ENCODE measurements around the gene GCSAM.
A peak's percentile ranks its signal among the peaks of the same experiment; 100 is the strongest.

GCSAM gene

DNA sequence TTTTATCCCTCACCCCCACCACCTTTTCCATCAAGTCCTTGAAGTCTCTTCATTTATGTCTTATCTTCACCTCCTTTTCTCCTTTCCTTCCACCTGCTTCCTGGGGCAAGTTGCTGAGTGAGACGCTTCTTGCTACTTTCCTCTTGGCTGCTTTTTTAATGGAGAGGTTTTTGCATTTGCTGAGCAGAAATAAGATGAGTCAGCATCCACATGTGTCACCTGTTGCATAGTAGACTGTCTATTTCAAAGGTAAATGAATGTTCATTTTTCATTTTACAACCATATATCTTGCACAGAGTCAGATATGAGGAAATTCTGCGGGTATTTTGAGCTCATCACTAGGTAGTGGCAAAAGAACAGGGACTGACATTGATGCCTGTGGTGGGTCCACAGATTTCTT, 28.3 kb downstream of the GCSAM start:
- Mint-ChIP-seq H3K27me3 (ENCODE audit: low read depth) (no peaks in the 10 kb centered on the region), H3K9me3 (no peaks in the 10 kb centered on the region), H3K4me1 (ENCODE audit: low read depth) (peaks cover 4% of the 10 kb centered on the region), H3K27ac (no peak overlapping the region), H3K4me3 (no peak overlapping the region), H3K36me3 (ENCODE audit: low read depth) (peaks cover 6% of the 10 kb centered on the region)
- no peak for DNase-seq (ENCODE audit: low spot score)

DNA sequence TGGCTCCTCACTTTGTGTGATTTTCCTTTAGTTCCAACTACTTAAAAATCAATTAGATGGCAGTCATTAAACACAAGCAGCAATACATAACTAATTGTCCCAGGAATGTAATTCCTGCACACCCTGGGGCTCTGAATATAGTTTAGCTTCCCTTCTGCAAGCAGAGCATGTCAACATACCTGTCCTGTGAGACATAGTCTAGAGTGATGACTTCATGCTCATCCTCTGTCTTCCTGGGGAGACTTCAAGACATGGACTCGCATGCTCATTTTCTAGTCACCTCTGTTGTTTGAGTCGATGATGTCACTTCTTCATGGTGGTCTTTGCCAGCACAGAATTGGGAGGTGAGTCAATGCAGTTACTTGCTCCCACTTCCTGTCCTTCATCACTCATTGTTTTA, 31.1 kb downstream of the GCSAM start:
- H3K4me1 Mint-ChIP-seq (ENCODE audit: low read depth), result peaks cover 9% of the 10 kb centered on the region
- H3K4me3 Mint-ChIP-seq, result no peak overlapping the region
- H3K36me3 Mint-ChIP-seq (ENCODE audit: low read depth), result peaks cover 9% of the 10 kb centered on the region
- H3K27me3 Mint-ChIP-seq (ENCODE audit: low read depth), result no peaks in the 10 kb centered on the region
- no peak for DNase-seq (ENCODE audit: low spot score)
- H3K9me3 Mint-ChIP-seq, result no peaks in the 10 kb centered on the region
- no peak overlapping the region for H3K27ac Mint-ChIP-seq

DNA sequence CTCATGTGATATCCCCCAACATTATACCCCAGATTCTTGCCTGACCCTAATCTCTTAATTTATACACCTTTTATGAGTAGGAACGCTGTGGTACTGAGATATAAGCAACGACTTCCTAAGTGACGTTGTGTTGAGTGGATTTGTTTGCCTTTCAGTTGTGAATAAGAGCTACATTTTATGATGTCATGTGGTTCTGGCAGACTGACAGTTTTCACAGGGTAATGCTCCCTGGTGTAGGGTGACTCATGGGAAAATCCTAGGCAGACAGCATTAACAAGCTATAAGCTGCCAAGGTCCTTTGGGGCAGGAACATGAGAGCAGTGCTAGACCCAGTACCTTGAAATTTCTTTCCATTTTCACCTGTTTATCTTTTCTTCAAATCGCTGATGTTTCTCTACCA, 35.7 kb downstream of the GCSAM start:
- no peak overlapping the region for H3K27ac Mint-ChIP-seq
- peaks cover 17% of the 10 kb centered on the region for H3K4me1 Mint-ChIP-seq (ENCODE audit: low read depth)
- H3K9me3 Mint-ChIP-seq, result no peaks in the 10 kb centered on the region
- no peaks in the 10 kb centered on the region for H3K27me3 Mint-ChIP-seq (ENCODE audit: low read depth)
- no peak overlapping the region for H3K4me3 Mint-ChIP-seq
- peaks cover 14% of the 10 kb centered on the region for H3K36me3 Mint-ChIP-seq (ENCODE audit: low read depth)
- peak; percentile 50 for DNase-seq (ENCODE audit: low spot score)

DNA sequence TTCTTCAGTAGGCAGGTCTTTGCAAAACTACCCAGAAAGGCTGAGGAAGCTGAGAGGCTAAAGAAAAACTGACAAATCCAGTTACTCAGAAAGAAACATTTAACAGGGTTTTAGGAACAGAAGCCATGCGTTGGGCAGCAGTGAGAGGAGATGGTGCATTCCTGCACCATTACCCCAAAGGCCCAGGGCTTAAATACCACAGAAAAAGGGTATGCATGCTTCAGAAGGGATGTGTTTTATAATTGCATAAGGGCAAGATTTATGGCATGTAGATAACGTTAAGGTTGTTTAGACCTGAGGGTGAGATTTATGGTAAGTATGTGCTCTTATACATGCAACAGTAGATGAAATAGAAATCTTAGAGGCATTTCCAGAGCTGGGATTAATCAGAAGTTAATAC, 36.9 kb downstream of the GCSAM start:
- peaks cover 14% of the 10 kb centered on the region for H3K36me3 Mint-ChIP-seq (ENCODE audit: low read depth)
- no peaks in the 10 kb centered on the region for H3K9me3 Mint-ChIP-seq
- peaks cover 20% of the 10 kb centered on the region for H3K4me1 Mint-ChIP-seq (ENCODE audit: low read depth)
- H3K4me3 Mint-ChIP-seq, result no peak overlapping the region
- H3K27ac Mint-ChIP-seq, result no peak overlapping the region
- H3K27me3 Mint-ChIP-seq (ENCODE audit: low read depth), result no peaks in the 10 kb centered on the region
- no peak for DNase-seq (ENCODE audit: low spot score)

DNA sequence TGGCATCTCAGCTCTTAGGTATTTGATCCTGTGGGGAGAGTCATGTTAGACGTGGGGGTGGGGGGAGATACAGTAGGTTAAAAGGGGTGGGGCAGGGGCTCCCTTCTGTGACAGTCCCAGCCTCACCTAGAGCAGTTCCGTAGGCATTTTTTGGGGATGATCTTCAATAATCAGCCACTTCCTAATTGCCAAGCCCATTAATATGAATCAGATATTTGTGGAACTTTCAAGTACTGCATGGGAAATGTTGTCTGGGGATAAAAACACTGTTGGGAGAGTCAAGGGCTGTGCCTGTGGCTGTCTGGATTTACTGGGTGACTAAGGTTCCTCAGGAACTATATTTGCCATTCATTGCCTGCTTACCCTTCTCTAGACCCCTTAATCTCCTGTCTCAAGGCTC, 37.3 kb downstream of the GCSAM start:
- no peak overlapping the region for H3K27ac Mint-ChIP-seq
- no peaks in the 10 kb centered on the region for H3K9me3 Mint-ChIP-seq
- H3K4me1 Mint-ChIP-seq (ENCODE audit: low read depth), result peaks cover 24% of the 10 kb centered on the region
- no peaks in the 10 kb centered on the region for H3K27me3 Mint-ChIP-seq (ENCODE audit: low read depth)
- no peak for DNase-seq (ENCODE audit: low spot score)
- H3K4me3 Mint-ChIP-seq, result no peak overlapping the region
- H3K36me3 Mint-ChIP-seq (ENCODE audit: low read depth), result peaks cover 14% of the 10 kb centered on the region

DNA sequence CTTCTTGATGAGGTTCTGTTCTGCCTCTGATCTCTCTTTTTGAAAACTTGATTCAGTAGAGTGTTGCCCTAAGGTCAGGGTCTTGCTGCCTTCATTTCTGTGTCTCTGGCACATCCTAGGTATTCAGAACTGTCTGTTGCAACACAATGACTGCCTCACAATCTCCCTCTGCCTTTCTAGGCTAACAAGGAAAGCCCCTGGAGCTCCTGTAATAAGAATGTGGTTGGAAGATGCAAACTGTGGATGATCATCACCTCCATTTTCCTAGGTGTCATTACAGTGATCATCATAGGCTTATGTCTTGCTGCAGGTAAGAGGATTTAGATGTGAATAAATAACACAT, 39.9 kb downstream of the GCSAM start:
- no peak for DNase-seq (ENCODE audit: low spot score)
- Mint-ChIP-seq H3K36me3 (ENCODE audit: low read depth) (peaks cover 10% of the 10 kb centered on the region), H3K4me1 (ENCODE audit: low read depth) (peaks cover 36% of the 10 kb centered on the region), H3K27me3 (ENCODE audit: low read depth) (no peaks in the 10 kb centered on the region), H3K9me3 (no peaks in the 10 kb centered on the region), H3K27ac (no peak overlapping the region), H3K4me3 (peak overlapping the region; percentile 53)

DNA sequence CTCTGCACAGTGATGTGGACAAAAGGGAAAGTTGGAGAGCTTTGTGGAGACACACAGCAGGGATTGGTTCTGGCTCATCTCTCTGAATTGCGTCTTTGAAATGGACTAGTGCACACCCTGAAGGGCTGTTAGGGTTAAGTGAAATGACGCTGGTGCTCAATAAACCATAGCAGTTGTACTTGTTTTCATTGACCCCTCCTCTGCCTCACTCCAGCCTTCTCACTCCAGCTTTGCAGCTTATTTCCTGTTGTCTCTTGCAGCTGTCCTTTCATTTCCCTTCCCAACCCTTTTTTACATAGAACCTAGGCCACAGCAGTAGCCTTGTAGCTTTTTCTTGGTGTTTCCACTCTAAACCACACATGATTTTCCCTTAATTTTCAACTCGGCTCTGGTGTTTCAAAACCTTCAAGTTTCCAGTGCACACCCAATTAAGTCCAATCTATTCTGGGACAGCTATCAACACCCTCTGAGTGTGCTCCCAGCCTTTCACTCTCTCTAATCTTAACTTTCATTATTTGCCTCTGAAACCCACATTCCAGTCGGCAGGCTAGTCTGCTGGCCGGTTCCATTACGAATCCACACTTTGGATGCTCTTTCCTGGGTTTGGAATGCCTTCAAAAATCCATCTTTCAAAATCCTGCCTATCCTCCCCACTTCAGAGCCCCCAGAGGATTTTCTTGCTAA, 40.4 kb downstream of the GCSAM start:
- H3K4me3 Mint-ChIP-seq, result peak overlapping the region; percentile 53
- no peak for DNase-seq (ENCODE audit: low spot score)
- no peaks in the 10 kb centered on the region for H3K27me3 Mint-ChIP-seq (ENCODE audit: low read depth)
- no peaks in the 10 kb centered on the region for H3K9me3 Mint-ChIP-seq
- H3K4me1 Mint-ChIP-seq (ENCODE audit: low read depth), result peaks cover 41% of the 10 kb centered on the region
- H3K27ac Mint-ChIP-seq, result peak overlapping the region; percentile 10
- H3K36me3 Mint-ChIP-seq (ENCODE audit: low read depth), result peaks cover 10% of the 10 kb centered on the region

DNA sequence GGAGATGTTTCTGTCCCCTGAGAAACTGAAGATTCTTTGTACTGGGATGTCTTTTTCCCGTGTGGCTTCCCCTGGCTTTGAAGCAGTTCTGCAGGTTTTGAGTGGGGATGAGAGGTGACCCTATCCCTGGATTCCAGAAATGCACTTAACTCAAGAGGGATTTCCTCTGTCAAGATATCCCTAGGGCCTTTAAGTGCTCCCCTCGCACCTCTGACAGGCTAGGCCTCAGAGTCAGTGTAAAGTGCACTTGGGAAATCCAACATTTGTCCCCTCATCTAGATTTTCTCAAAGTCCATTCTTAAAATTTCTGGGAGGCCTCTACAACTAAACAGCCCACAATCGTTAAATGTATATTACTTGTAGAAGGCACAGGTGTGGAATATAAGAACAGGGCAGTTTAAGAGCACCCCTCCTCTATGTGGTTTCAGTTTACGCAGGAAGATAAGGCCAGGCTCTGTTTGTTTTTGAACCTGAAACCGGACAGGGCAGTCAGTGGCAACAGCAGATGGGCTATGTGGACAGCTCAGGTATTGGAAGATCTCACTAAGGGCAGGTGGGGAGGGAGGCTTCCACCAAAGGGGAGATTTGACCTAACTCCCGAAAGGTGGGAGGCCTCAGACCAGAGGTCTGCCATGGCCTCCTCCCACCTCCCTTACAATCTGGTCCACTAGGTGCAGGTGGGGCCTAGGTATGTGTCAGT, 42.0 kb downstream of the GCSAM start:
- Mint-ChIP-seq H3K27me3 (ENCODE audit: low read depth) (no peaks in the 10 kb centered on the region), H3K9me3 (no peaks in the 10 kb centered on the region), H3K4me3 (no peak overlapping the region), H3K27ac (no peak overlapping the region), H3K4me1 (ENCODE audit: low read depth) (peaks cover 51% of the 10 kb centered on the region), H3K36me3 (ENCODE audit: low read depth) (peaks cover 10% of the 10 kb centered on the region)
- no peak for DNase-seq (ENCODE audit: low spot score)

DNA sequence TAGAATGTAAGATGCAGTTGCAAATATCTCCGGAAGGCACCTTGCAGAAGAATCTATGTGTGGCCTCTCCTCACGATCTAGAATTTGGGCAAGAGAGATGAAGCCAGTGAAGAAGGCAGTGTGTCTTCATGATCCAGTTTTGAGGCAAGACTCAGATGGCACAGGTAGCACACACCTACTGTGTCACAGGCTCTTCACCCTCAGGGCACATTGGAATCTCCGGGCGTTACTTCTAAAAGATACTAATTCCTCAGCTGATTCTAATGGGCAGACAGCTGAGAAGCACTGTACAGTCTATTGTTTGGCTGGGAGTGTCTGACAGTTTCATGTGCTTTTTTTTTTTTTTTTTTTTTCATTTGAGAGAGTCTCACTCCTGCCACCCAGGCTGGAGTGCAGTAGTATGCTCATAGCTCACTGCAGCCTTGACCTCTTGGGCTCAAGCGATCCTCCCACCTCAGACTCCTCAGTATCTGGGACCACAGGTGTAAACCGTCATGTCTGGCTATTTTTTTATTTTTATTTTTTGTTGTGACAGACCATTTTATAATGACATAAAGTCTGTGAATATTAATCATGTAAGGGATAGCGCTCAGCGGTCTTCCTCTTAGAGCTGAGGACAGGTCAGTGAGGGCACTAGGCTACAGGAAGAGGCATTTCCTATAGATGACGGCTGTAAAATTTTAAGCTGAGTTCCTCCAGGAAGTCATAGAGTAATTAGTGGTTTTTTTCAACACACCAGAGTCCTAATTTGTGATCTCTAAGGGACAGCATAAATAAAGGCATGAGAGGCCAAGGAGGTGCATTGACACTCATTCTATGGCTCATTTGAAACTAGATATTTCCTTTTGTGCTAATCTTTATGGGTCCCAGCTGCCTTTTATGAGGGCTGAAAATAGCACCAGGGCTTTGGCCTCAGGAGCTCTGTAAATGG, 42.8 kb downstream of the GCSAM start:
- no peak overlapping the region for H3K4me3 Mint-ChIP-seq
- DNase-seq (ENCODE audit: low spot score), result no peak
- H3K36me3 Mint-ChIP-seq (ENCODE audit: low read depth), result peaks cover 8% of the 10 kb centered on the region
- H3K4me1 Mint-ChIP-seq (ENCODE audit: low read depth), result peaks cover 56% of the 10 kb centered on the region
- no peak overlapping the region for H3K27ac Mint-ChIP-seq
- no peaks in the 10 kb centered on the region for H3K9me3 Mint-ChIP-seq
- H3K27me3 Mint-ChIP-seq (ENCODE audit: low read depth), result no peaks in the 10 kb centered on the region

DNA sequence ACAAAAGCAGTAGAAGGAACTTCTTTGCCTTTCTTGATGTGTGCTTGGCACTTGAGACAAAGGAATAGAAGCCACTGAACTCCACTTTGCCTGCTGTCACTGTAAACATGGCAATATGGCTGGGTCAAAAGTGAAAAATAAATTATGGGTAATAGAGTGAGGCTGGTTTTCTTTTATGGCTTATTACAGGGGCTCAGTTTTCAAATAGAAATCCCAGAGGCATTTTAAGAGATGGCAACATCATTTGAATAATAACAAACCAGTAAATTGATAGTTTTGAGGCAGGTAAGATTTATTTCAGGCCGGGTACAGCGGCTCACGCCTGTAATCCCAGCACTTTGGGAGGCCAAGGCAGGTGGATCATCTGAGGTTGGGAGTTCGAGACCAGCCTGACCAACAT, 44.1 kb downstream of the GCSAM start:
- Mint-ChIP-seq H3K36me3 (ENCODE audit: low read depth) (peaks cover 6% of the 10 kb centered on the region), H3K4me1 (ENCODE audit: low read depth) (peaks cover 60% of the 10 kb centered on the region), H3K9me3 (no peaks in the 10 kb centered on the region), H3K27ac (peak overlapping the region; percentile 18), H3K27me3 (ENCODE audit: low read depth) (no peaks in the 10 kb centered on the region), H3K4me3 (no peak overlapping the region)
- DNase-seq (ENCODE audit: low spot score), result no peak

DNA sequence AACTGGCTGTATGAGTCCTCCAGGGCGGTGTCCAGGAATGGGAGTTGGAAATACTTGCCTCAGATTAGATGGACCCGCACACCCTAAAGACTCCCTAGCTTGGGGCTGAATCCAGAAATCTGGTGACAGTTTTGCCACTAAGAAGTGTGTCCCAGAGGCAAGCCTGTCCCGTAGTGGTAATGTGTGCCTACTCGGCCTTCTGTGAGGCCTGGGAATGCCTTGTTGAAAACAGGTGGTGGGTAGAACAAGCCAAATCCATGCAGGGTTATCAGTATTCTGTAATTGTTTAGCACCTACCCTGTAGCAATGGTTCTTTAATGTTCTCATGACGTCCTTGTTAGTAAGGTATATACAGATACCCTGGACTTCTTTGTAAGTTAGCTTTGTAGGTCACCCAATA, 45.3 kb downstream of the GCSAM start:
- peak overlapping the region; percentile 91 for H3K4me3 Mint-ChIP-seq
- DNase-seq (ENCODE audit: low spot score), result no peak
- peaks cover 52% of the 10 kb centered on the region for H3K4me1 Mint-ChIP-seq (ENCODE audit: low read depth)
- no peak overlapping the region for H3K27ac Mint-ChIP-seq
- H3K9me3 Mint-ChIP-seq, result no peaks in the 10 kb centered on the region
- peaks cover 2% of the 10 kb centered on the region for H3K36me3 Mint-ChIP-seq (ENCODE audit: low read depth)
- no peaks in the 10 kb centered on the region for H3K27me3 Mint-ChIP-seq (ENCODE audit: low read depth)

DNA sequence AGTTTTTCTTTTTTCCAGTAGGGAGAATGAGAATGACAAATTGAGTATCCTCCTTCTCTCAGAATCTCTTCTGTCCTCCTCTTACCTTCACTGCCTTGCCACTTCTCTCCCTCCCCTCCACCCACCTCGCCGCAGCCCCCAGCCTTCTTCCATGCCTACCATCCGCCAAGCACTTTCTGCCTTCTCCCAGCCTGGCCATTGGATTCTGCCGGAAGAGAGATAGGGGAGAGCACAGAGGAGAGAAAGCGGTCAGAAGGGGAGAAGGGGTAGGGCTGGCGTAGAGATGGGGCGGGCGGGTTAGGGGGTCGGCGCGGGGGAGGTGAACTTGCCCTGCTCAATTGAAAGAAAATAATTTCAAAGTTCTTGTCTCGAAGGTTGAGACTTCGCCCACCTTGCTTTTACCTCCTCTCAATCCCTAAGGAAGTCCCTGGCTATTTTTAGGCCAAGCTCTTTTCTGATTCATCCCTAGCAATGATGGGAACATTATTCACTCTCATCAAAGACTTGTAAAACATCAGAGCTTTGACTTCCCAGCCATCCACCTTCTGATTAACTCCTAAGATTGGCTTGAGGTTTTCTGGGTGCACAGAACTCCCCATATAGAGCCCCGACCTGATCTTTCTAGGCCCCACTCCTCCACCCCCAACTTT, 46.0 kb downstream of the GCSAM start:
- peaks cover 45% of the 10 kb centered on the region for H3K4me1 Mint-ChIP-seq (ENCODE audit: low read depth)
- H3K27ac Mint-ChIP-seq, result peak overlapping the region; percentile 78
- DNase-seq (ENCODE audit: low spot score), result no peak
- H3K36me3 Mint-ChIP-seq (ENCODE audit: low read depth), result no peaks in the 10 kb centered on the region
- no peaks in the 10 kb centered on the region for H3K9me3 Mint-ChIP-seq
- no peaks in the 10 kb centered on the region for H3K27me3 Mint-ChIP-seq (ENCODE audit: low read depth)
- peak overlapping the region; percentile 91 for H3K4me3 Mint-ChIP-seq

DNA sequence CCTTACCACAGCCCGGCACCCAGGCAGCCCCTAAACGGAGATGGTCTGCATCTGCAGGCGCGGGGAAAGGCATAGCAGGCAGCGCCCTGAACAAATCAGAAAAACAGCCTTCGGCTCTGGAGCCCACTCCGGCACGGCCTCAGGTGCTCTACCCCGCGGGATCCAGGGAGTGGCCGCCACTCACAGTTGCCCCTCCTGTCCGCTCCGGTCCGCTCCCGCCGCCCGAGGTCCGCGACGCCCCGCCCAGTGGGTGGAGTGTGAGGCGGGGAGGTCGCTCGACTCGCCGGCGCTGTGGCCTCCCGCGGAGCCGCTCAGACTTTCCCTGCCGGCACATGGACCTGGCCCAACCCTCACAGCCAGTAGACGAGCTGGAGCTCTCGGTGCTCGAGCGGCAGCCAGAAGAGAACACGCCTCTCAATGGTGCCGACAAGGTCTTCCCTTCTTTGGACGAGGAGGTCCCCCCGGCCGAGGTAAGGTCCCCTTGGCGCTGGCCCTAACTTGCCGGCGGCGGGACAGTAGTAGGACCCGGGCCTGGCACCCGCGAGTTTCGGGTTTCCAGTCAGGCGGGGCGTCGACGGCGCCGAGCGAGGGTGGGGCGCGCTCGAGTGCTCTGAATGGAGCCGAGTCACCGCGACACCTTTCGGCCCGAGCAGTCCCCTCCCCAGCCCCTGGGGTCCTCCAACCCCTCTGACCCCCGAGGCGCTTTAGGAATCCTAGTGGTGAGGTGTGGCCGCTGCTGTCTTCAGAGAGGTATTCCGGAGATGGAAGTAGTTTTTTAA, 46.8 kb downstream of the GCSAM start, which contains the start of gene C3orf52:
Gene C3orf52 (plus strand): TSS at position 314 of the 779 bp plus-strand sequence. CDS start 19 bp downstream, at position 333.
- H3K4me3 Mint-ChIP-seq, result peak within 1 kb of the TSS; percentile 91

More for the DNA sequence above, 46.8 kb downstream of the GCSAM start, which contains the start of gene C3orf52:
- Mint-ChIP-seq H3K9me3 (no peaks in the 10 kb centered on the region), H3K36me3 (ENCODE audit: low read depth) (no peaks in the 10 kb centered on the region), H3K27me3 (ENCODE audit: low read depth) (no peaks in the 10 kb centered on the region), H3K4me1 (ENCODE audit: low read depth) (peaks cover 45% of the 10 kb centered on the region), H3K27ac (peak within 1 kb of the TSS; percentile 78)
- peak; percentile 81 for DNase-seq (ENCODE audit: low spot score)

Data from T-helper 2 cell treated with Interferon-gamma antibody and Interleukin-4, amounts not matched to agents 5 μg/mL and 100 μg/mL, for 36 hours (primary cell).